Omental fat pad (tissue), 4 donors: ENCODE measurements around the gene CCDC3. TPM values are rescaled to one million over a fixed set of nuclear protein-coding genes. Genes with fewer than 3 reads are reported as not detected.

ENCODE experiments used
- ATAC-seq: fragments of 150-250 bp; one replicate; pipeline ENCODE4 v1.9.1; 2016; ENCODE audit warnings: mild to moderate bottlenecking, moderate library complexity; ENCODE audit not compliant: low FRiP score
- DNase-seq: peaks from one replicate; pipeline ENCODE4 v3.0.0-alpha.2; 2019; ENCODE audit warnings: low spot score
- CTCF ChIP-seq, 3 donors: fragments of 450-650 bp; IDR thresholded peaks; one replicate each; pipeline ENCODE4 v1.5.1; 2016 to 2017; ENCODE audit warnings: antibody characterized with exemption in 3 of 3, mild to moderate bottlenecking in 3 of 3, moderate library complexity in 2 of 3
- total RNA-seq, 4 donors: library from RNA; depleted of rRNA; stranded (reverse); fragments of >200 nt; gene quantifications; one replicate each; pipeline ENCODE4 v1.1.0, GENCODE V29; 2016

CCDC3 gene
- total RNA-seq, 4 donors from 2014 or later = 23.5 to 77.8 (median 39.1) TPM

- peak; percentile 58 for ATAC-seq
These were observed 80.3 kb downstream of the CCDC3 start for GRCh38 chr10:12921163-12921562.

GRCh38 chr10:12919574-12919973 is 81.9 kb downstream of the CCDC3 start:
- ATAC-seq = no peak
- no peak for TF ChIP-seq CTCF (IDR thresholded peaks at IDR 0.05)

More at GRCh38 chr10:12921163-12921562, 80.3 kb downstream of the CCDC3 start:
- TF ChIP-seq CTCF (IDR thresholded peaks at IDR 0.05) = no peak
- DNase-seq = no peak

GRCh38 chr10:12916587-12916986 is 84.9 kb downstream of the CCDC3 start:
- DNase-seq (no peak), ATAC-seq (no peak)

More at GRCh38 chr10:12919574-12919973, 81.9 kb downstream of the CCDC3 start:
- DNase-seq = no peak

GRCh38 chr10:12915637-12916168 is 85.8 kb downstream of the CCDC3 start:
- no peak for ATAC-seq
- DNase-seq = no peak
- no peak for TF ChIP-seq CTCF (IDR thresholded peaks at IDR 0.05)

More at GRCh38 chr10:12916587-12916986, 84.9 kb downstream of the CCDC3 start:
- TF ChIP-seq CTCF (IDR thresholded peaks at IDR 0.05) = no peak

GRCh38 chr10:12914111-12914510 is 87.4 kb downstream of the CCDC3 start:
- ATAC-seq = no peak
- no peak for TF ChIP-seq CTCF (IDR thresholded peaks at IDR 0.05)

GRCh38 chr10:12911795-12912194 is 89.7 kb downstream of the CCDC3 start:
- ATAC-seq = no peak
- no peak for DNase-seq
- no peak for TF ChIP-seq CTCF (IDR thresholded peaks at IDR 0.05)

More at GRCh38 chr10:12914111-12914510, 87.4 kb downstream of the CCDC3 start:
- DNase-seq = no peak

- DNase-seq (no peak), ATAC-seq (no peak)
- TF ChIP-seq CTCF (IDR thresholded peaks at IDR 0.05) = no peak
These were observed 90.7 kb downstream of the CCDC3 start for GRCh38 chr10:12910835-12911234.
